Measurements from ENCODE around the gene RNF208.

Gene RNF208

DNA sequence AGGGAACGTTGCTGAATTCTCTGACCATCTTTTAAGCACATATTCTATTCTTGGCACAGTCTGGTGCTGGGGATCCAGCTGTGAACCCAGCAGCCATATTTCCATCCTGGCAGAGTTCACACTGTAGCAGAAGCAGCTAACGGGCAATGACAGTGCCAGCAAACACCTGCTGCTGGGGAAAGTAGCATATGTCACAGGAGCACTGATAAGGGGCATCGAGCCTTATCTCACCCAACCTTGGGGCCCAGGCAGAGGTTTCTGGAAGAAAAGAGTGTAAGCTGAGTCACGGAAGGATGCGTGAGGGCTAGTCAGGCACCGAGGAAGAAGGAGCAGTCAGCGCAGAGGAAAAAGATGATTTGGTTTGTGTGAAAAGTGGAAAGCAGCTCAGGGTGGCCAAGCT is 15.4 kb downstream of the RNF208 start:
- DNase-seq: no peak

DNA sequence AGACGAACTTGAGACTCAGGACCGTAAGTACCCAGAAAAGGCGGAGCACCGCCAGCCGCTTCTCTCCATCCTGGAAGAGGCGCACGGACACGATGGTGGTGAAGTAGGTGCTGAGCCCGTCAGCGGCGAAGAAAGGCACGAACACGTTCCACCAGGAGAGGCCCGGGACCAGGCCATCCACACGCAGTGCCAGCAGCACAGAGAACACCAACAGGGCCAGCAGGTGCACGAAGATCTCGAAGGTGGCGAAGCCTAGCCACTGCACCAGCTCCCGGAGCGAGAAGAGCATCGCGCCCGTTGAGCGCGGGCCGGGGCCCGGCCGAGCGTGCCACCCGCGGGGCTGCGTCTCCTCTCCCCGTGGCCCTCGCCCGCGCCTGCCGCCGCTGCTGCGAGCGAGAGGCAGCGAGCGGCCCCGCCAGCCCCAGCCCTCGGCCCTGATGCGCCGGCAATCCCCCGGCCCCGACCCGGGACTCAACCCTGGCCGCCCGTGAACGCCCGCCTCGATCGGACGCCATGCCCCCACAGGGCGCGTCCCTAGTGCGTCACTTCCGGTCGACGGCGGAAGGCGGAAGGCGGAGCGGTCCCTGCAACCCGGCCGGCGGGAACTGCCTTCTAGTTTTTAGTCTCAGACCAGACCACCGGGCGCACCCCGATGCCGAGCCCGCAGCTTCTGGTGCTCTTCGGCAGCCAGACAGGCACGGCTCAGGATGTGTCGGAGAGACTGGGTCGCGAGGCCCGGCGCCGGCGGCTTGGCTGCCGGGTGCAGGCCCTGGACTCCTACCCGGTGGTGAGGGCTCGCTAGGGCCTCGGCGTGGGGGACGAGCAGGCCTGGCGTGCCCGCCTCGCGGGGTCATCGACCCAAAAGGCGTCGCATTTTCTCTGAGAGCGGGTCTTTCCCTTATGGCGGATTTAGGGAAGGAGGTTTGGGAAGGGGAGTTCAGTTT is 16.6 kb downstream of the RNF208 start, which contains the start of the genes NDOR1 and TMEM203:
Gene NDOR1, plus strand, starts transcription at position 575 of the 944 bp plus-strand sequence. Its CDS starts 78 bp downstream, at position 653.
Gene TMEM203, minus strand, starts transcription at position 523 of the 944 bp plus-strand sequence. Its CDS starts 234 bp downstream, at position 289.
- DNase-seq: peak; percentile 93

DNA sequence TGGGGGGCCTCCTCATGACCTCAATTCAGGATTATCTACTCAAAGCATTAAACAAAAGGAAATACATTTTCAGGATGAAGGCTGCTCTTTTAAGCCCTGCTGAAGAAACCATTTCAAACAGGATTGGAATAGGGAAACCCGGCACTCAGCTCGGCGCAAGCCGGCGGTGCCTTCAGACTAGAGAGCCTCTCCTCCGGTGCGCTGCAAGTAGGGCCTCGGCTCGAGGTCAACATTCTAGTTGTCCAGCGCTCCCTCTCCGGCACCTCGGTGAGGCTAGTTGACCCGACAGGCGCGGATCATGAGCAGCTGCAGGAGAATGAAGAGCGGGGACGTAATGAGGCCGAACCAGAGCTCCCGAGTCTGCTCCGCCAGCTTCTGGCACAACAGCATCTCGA is 17.3 kb downstream of the RNF208 start:
- no peak for DNase-seq

DNA sequence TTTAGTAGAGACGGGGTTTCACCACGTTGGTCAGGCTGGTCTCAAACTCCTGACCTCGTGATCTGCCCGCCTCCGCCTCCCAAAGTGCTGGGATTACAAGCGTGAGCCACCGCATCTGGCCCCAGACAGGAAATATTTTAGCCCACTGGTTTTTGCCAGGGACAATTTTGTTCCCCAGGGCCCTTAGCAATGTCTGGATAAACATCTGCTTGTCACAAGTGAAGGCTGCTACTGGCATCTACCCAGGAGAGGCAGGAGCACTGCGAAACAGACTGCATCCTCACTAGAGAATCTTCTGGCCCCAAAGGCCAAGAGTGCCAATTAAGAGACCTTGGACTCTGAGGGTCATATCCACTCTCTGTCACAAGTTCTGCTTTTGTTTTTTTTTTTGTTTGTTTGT is 19.1 kb downstream of the RNF208 start:
- no peak for DNase-seq

DNA sequence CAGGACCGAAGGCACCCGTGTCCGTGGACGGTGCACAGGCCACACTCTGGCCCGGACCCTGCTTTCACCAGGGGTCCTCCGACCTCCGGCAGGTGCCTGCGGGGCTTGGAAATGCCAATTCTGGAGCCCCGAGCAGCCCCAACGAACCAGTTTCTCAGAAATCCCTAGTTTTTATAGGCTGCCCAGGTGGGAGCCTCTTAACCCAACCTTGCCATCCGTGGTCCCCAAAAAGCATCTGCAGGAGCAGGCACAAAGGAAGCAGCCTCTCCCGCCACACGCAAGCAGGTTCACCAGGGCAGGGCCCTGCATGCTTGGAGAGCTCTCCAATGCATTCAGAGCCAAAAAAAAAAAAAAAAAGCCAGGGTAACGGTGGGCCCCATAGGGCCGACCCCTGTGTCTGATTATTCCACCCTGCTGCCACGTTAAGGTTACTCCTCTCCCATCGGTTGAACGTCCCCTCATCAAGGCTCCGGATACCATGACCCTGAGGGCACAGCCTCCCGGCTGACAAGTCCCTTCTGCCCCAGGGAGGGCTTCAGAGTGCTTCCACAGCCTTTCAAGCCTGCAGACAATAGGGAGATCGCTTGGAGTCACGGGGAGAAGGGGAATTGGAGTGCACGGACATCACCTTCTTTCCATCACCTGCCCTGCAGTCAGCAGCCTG is 20.7 kb downstream of the RNF208 start:
- DNase-seq: no peak

DNA sequence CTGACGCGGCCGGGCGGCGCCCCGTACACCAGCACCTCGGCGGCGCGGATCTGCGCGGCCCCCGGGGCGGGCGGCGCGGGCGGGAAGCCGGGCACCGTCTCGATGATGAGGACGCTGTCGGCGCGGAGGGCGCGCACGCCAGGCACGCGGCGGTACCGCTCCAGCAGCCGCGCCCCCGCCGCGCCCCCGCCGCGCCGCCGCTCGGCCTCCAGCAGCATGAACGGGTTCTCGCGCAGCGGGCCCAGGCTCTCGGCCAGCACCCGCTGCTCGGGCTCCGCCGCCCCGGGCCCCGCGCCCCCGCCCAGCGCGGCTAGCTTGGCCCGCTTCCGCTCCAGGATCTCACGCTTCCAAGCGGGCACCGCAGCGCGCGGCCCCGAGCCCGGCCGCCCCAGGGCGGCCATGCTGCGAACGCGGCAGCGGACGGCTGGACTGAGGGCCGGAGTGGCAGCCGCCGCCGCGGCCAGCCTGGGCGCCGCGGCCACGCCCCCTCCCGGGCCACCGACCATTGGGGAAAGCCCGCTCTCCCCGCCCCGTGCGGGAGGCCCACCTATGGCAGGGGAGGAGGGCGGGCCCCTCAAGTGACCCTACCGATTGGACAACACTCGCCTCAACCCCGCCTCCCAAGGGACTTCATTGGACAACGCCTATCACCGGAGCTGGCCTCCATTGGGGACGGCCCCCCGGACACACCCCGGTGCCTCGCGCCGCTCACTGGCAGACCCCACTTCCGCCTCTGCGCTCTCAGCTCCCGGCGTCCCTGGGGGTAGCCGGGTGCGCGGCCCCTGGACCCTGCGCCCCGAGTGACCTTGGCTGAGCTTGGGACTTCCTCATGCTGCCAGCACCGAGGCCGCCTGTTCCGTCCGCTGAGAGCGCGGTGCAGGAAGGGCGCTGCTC is 21.5 kb downstream of the RNF208 start, which contains the start of gene TPRN:
Gene TPRN, minus strand, starts transcription at position 431 of the 894 bp plus-strand sequence. Its CDS starts 30 bp downstream, at position 401.
- peak; percentile 96 for DNase-seq

DNA sequence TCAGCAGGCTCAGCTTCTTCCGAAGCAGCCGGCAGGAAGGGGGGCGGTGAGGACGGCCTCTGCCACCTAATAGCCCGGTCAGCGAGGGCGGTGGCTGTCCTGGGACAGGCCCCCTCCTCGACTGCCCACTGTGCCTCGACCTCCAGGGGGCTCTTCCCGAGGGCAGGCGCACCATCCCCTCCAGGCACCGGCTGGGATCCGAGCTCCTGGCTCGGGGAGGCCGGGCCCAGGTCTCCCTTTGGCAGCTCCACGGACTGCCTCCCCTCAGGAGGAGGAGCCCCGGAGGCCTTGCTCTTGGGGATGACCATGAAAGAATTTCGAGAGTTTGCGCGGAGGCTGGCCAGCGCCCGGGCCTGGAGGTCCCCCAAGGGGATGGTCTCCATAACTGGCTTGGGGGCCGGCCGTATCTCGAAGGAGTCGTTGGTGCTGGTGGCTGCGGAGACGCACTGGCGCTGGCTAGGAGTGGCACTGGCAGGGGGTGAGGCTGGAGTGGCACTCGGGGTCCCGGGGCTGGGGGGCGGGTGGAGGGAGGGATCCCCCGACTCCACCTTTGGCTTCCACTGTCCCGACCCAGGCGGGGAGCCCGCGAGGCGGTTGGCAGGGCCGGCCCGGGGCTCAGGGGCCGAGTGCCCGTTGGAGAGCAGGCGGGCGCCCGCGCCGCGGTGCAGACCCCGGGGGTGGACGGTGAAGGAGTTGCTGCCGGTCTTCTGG is 22.5 kb downstream of the RNF208 start:
- DNase-seq: no peak

DNA sequence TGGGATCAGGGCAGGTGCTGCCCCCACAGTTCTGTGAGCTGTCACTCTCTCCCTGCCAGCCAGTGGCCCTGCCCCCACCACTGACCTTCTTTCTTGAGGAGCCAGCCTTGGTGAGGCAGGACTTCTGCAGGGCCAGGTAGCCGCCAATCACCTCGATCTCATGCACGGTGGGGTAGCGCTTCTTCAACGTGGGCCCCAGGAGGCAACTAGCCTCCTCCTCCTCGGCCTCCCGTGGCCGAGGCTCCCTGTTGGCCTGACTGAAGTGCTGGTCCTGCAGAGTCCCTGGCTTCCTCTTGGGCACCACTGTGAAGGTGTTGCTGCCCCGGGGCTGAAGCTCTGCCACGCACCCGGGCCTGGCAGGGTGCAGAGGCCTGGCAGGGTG is 23.1 kb downstream of the RNF208 start:
- no peak for DNase-seq

DNA sequence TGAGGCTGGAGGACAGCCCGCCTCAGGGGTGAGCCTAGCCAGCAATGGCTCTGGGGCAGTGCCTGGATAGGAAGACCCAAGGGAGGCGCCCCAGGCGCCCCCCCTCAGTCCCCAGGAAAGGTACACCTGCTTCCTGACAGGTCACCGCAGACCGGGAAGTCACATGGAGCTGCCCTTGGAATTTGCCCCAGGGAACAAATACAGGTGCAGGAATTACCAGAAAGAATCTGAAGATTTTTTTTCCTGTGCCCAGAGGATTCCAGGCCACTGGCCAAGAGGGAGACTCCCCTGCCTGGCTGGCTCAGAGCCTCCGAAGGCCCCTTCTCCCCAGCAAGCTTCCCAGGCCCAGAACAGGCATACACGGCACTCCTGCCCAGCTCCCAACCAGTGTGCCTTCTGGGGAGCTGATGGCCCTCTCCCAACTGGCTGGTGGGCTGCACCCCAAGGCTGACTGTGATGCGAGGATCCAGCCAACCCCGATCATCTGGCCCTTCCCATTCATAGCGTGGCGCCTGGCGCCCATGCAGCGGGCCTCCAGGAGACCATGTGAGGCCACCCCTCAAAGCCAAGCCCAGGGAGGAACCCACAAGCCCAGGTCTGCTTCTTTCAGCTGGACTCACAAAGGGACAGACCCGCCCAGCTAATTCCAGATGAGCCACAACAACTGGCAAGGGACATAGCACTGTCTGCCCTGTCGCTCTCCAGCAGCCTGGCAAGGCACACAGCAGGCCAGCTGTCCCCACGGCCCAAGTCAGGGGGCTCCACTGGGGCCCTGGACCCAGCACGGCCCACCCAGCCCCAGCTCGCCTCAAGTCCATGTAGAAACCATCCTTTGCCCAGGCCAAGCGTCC is 23.8 kb downstream of the RNF208 start:
- DNase-seq: no peak

DNA sequence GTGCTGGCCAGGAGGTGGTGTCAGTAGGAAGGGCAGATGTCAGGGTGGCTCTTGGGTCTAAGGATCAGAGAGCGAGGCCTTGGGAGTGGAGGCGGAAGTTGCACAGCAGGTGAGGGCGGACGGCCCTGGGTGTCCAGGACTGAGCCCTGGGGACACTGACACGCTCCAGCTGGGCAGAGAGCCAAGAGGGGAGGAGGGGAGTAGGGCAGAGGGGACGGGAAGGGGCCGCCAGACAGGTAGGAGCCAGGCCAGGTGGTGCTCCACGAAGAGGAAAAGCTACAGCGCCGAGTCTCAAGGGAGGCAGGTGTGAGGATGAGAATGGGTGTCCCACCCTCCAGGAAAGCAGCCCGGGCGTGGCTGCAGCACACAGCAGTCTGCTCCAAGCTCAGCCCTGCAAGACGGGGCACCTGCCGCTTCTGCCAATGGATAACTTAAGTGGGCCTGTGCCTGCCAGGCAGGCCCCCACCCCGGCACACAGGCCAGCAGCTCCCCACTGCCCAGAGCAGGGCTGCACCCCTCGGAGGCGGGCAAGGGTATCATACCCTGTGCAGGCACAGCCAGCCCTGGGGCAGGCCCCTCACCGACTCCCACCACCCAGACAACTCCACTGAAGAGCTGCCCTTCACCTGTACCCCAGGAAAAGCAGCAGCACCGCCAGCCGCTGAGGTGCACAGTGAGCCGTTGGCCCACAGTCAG is 26.4 kb downstream of the RNF208 start:
- DNase-seq: no peak

DNA sequence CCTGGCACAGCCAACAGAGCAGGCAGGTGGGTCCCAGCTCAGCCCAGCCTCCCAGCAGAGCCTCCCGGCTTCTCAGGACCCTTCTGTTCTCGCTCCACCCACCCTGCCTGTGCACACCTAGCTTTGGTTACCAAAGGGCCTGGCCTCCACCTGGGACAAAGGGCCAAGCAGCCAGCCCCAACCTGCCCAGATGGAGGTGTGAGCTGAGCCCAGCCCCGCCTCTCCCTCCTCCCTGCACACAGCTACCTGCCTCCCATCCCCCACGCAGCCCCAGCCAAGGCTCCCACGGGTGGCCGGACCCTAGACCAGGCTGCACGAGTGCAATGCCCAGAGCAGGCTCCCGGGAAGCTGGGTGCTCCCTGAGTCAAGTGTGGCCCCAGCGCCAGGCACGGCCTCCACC is 27.1 kb downstream of the RNF208 start:
- DNase-seq: no peak

DNA sequence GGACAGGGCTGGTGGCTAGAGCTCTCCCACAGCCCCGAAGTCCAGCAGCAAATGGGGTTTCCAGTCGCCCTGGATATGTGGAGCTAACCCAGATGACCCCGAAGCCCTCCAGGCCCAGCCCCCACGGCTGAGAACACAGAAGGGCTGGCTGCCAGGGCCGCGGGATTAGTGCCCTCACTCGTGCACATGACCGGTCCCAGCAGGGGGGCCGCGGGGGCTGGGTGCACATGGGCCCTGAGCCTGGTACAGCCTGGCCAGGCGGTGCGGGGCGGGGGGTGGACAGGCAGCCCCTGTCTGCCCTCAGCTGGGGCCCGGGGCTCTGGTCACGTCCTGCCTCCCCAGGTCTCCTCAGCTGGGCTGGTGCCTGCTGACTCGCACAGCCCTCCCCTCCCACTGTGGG is 27.7 kb downstream of the RNF208 start:
- DNase-seq: no peak

DNA sequence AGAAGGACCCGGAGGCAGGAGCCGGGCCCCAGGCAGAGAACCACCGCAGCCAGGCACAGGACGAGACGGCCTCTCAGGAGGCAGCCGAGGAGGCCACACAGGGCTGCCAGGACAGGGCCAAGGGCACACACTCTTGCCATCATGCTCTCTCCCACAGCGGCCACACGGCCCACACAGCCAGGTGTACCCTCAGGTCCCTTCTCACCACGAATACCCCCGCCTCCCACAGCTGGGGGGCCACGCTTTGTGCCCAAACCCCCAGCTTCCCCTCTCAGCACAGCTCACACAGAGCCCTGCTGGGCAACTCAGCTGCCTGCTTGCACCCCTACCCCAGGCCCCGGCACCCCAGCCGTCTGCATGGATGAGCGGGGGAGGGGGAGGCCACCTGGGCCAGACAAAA is 28.3 kb downstream of the RNF208 start:
- DNase-seq: no peak

DNA sequence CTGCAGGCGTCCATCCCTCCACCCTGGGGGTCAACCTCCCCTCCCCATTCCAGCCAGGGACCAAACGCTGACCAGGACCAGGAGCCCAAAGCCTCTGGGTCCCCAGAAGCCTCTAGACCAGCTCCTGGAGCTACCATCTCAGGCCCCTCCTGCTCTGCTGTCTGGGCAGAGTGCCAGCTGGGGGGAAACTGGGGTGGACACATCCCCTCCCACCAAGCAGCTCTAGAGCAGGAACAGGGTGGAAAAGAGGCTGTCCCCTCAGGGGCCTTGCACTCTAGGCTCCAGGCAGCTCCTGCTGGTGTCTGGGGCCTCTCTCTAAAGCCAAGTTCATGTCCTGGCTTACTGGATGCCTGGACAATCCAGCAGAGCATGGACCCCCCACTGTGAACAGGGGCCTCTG is 29.2 kb downstream of the RNF208 start:
- no peak for DNase-seq

DNA sequence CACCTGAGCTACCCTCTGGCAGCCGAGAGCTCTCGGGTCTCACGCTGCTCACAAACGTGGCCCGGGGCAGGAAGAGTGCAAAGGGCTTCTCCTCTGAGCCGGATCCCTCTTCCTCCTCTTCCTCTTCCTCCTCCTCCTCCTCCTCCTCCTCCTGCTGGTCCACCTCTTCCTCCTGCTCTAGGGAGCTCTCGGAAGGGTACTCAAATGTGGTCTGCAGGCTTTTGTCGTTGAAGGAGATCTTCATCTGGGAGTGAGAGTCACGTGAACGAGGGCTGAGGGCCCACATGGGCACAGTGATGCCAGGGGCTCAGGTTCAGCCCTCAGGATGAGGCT is 29.6 kb downstream of the RNF208 start:
- DNase-seq: no peak

DNA sequence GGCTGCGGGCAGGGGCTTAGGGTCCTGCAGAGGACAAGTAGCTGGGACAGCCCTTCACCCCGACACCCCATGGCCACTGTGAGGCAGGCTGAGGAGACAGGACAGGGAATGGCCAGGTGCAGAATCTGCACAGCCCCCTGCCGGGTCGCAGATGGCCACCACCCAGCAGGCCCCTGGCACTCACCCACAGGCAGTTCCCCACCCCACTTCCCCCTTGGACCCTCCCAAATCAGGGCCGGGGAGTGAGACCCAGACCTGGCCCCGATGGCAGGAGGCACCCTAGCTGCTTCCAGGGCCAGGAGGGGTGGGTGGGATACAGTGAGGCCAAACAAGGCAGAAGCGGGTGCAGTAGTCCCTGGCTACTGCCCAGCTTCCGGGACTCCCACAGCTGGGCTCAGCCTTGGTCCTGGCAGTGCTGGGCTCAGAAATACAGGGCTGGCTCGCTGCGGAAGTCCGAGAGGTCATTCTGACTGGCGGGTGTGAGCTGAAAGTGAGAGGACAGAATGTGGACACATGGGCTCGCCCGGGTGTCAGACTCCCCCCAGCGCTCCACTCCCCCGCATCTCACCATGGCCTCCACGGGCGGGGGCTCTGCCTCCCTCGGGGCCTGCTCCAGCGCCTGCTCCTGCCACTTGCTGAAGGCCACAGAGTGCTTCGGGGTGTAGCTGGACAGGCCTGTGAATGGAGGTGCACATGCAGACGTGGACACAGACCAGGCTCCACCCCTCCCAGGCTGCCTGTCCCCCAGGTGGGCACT is 30.2 kb downstream of the RNF208 start:
- no peak for DNase-seq

DNA sequence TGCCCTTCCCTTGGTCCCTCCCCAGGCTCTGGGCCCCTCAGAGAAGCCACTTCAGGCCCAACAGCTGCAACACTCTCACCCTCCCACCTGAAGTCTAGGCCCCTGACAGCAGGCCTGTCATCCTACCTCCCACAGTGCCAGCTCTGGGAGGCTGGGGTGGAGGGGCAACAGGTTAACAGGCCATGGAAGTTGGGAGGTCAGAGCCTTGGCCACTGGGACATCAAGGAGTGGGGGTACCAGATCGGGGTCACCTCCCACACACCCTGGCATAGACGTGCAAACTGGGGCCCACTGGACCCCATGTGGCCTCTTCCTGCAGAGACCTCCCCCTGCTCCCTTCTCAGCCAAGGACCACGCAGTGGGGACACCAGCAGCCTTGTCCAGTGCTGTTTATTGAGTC is 30.8 kb downstream of the RNF208 start:
- DNase-seq: no peak

DNA sequence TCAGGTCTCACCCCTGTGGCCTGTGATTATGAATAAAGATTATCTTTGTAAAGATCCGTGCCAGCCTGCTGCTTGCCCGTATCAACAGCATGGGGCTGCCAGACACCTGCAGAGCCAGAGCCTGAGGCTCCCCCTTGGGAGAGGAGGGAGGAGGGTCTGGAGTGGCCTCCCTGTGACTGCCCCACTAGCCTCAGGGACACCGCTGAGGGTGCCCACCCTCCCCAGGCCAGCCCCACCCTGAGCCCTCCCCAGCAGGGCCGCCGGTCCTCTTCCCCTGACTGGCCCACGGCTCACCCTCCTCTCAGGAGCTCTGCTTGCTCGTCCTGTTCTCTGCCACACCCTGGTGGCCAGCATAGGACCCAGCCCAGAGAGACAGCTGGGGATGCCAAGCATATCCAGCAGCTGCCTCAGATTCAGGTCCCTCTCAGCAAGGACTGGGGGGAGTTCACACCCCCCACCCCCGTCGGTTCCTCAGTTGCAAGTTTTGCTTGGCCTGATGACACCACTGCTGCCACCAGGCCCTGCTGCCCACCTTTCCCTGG is 31.7 kb downstream of the RNF208 start:
- no peak for DNase-seq
